NCI-H2171 treated with DMSO at 0.1 percent for 48 hours (cell line): ENCODE results near the gene TRABD.
A peak's percentile ranks its signal among the peaks of the same experiment; 100 is the strongest.
"Not testable (repeated sequence)": the region's sequence is repeated elsewhere in the genome, so short reads cannot be mapped to it uniquely, and the experiment has no call there.

Experiments
- DNase-seq: peaks from one replicate; lab custom pipeline; 2025; lab: John Stamatoyannopoulos, UW

The TRABD gene, protein sequence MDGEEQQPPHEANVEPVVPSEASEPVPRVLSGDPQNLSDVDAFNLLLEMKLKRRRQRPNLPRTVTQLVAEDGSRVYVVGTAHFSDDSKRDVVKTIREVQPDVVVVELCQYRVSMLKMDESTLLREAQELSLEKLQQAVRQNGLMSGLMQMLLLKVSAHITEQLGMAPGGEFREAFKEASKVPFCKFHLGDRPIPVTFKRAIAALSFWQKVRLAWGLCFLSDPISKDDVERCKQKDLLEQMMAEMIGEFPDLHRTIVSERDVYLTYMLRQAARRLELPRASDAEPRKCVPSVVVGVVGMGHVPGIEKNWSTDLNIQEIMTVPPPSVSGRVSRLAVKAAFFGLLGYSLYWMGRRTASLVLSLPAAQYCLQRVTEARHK

DNA sequence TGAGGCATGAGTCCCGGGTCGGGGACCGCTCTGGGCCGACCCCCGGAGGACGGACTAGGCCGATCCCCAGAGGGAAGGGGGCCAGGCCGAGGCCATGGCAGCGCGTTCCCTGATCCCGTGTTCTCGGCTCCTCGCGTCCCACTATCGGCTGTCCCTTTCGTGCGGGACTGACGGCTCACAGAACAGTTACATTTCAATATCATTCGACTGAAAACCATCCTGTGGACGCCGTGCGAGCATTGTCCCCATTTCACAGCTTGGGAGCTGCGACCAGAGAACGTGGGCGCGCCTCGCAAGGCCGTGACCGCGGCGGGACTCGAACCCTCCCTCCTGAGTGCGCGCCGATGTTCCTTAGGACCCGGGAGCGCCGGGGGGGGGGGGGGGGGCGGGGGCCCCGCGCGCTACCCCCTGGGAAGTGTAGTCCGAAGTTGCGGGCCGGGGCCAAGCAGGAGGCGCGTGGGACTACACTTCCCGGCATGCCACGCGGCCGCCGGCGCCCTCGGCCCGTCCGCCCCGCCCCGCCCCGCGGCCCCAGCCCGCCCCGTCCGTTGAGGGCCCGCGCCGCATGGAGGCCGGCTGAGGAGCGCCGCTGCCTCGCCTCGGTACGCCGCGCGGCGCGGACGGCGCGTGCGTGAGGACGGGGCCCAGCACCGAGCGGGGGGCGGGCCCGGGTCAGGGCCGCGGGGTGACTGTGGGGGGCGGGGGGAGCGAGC is at the start of gene TRABD:
Gene TRABD, plus strand, starts transcription at position 539 of the 713 bp plus-strand sequence. CDS start 7,148 bp downstream, outside the sequence.
- DNase-seq = peak; percentile 87

DNA sequence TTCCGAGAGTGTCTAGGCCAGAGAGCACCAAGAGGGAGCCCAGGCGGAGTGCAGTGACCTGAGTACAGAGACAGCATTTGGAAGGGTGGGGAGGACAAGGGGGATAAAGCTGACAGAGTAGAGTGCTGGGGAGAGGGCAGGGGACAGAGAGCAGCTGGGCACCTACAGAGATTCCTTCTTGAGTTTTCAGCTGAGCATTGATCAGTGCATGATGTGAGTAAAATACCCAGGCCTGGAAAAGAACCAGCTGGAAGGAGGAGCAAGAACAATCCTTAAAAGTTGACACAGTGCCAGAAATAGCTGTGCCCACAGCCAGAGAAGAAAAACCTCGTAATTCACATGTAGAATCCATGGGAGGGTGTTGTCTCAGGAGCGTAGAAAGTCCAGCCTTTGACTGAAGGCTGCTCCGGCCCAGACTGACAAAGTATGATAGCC is 49.1 kb upstream of the TRABD start:
- peak; percentile 67 for DNase-seq

DNA sequence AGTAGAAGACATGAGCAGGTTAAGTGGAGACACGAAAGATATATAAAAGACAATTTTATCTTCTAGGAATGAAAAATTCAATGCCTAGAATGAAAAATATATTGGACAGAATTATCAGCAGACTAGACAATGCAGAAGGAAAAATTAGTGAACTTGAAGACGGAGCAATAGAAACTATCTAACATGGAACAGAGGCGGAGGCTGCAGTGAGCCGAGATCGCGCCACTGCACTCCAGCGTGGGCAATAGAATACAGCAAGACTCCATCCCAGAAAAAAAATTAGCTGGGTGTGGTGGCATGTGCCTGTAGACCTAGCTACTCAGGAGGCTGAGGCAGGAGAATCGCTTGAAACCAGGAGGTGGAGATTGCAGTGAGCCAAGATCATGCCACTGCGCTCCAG is 48.4 kb upstream of the TRABD start:
- DNase-seq = not testable (repeated sequence)

DNA sequence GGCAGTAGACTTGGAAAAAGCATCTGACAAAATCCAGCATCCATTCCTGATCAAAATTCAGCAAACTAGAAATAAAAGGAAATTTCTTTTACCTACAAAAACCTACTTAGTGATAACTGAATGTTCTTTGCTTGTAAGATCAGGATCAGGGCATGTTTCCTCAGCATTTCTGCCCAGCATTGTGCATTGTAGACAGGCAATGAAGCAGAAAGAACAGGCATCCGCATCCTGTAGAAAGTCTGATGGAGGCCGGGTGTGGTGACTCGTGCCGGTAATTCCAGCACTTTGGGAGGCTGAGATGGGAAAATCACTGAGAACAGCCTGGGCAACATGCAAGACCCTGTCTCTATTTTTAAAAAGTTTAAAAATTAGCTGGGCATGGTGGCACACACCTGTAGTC is 47.7 kb upstream of the TRABD start:
- DNase-seq = no peak

DNA sequence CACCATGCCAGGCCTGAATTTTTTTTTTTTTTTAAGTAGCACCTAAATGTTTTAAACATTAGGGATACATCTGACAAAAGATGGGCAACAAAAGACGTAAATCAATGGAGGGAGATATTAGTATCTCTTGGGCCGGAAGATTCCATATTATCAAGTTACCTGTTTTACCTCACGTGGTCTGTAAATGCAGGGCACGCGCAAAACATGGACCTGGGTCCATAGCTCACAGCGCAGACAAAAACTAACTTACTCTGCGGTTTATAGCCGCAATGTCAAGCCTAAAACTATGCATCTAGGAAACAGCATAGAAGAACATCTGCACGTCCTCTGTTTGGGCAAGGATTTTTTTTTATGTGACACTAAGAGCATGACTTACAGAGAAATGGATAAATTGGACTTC is 46.7 kb upstream of the TRABD start:
- DNase-seq = peak; percentile 51

DNA sequence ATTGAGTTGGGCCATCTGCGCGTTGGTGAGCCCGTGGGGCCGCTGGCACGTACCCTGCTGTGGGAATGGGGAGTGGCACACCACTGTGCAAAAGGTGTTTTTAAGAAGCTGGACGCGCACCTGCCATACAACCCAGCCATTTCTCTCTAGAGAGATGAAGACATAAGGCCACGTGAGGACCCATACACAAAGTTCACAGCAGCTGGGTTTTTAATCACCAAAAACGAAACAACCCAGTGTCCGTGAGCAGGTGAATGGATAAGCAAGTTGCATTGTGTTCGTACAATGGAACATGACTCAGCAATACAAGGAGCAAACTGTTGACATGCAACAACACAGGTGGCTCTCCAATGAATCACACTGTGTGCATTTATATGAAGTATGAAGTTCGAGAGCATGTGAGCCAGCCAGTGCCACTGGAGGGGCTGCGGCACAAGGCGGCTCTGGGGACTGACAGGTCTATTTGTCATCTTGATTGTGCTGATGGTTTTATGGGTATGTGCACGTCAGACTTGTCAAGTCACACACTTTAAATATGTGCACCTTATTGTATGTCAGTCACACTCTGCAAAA is 45.8 kb upstream of the TRABD start:
- peak; percentile 90 for DNase-seq

DNA sequence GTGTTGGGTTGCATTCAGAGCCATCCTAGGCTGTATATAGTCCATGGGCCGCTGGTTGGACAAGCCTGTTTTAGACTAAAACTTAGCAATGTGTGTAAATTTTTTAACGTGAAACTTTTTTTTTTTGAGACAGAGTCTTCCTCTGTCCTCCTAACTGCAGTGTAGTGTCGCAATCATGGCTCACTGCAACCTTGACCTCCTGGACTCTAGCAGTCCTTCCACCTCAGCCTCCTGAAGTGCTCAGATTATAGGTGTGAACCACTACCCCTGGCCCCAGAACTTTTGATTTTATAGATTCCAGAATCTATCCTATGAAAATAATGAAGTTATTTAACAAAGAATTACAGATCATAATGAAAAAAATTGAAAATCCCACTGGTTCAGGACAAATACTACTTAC is 45.1 kb upstream of the TRABD start:
- DNase-seq = no peak

DNA sequence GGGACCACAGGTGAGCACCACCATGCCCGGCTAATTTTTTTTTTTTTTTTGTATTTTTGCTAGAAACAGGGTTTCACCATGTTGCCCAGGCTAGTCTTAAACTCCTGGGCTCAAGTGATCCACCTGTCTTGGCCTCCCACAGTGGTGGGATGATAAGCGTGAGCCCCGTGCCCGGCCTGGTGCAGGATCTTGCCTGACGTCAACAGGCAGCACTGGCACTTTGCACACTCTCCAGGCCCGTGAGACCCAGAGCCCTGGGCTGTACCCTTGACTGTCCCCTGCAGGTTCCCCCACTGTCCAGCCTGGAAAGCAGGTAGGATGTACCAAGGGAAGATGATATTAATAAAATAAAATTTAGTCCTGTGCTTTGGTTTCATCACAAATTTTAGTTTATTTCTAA is 44.3 kb upstream of the TRABD start:
- DNase-seq = no peak

DNA sequence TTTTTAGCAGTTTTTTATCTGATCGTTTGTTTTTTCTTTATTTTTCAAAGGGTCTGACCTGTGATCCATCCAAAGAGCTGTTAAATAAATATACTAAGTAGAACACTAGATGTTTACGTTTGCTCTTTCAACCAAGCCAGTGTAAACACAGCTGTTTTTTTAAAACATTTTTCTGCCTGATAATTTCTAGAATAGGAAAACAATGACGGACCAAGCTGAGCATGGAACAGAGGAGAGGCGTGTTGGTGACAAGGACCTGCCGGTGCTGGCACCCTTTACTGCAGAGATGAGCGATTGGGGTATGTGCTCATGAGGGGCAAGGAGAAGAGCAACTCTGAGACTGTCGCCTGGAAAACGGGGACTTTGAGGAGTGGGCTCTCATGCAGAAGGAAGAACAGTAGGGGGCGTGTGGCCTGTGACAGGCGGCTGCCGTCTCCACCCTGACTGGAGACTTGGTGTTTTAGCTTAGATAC is 43.8 kb upstream of the TRABD start:
- no peak for DNase-seq

DNA sequence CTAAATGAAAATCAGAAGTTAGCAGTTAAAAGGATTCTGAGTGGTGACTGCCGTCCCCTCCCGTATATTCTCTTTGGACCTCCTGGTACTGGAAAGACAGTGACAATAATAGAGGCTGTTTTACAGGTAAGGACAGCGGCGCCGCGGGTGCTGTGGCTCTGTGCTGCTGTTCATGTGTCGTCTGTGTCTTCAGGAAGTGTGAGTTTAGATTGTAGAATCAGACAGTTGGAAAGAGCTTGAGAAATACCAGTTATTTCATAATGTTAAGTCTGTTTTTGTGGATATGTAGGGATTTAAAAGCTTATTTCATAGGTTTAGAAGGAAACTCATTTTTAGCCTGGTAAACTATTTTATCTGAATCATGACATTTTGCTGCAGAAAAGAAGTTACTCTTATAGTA is 42.6 kb upstream of the TRABD start:
- no peak for DNase-seq

DNA sequence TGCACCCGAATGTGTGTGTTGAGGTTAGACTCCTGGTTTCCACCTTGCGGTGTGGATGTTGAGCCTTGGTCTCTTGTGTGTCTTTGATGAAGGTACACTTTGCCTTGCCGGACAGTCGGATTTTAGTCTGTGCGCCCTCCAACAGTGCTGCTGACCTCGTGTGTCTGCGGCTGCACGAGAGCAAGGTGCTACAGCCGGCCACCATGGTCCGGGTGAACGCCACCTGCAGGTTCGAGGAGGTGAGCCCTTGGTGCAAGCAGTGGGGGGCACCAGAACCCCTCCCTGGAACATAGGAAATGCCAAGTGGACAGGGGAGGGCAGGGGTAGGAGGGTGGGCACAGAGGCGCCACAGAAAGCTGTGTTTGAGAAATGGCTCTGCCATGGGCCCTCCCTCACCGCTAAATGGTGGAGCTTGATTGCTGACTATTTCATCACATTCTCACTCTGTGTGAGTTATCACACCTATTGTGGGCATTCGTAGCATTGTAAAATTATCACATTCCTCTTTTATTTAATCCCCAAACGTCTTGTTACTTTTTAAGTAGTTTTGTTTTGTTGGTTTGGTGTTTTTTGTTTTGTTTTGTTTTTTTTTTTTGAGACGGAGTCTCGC is 41.6 kb upstream of the TRABD start:
- no peak for DNase-seq

DNA sequence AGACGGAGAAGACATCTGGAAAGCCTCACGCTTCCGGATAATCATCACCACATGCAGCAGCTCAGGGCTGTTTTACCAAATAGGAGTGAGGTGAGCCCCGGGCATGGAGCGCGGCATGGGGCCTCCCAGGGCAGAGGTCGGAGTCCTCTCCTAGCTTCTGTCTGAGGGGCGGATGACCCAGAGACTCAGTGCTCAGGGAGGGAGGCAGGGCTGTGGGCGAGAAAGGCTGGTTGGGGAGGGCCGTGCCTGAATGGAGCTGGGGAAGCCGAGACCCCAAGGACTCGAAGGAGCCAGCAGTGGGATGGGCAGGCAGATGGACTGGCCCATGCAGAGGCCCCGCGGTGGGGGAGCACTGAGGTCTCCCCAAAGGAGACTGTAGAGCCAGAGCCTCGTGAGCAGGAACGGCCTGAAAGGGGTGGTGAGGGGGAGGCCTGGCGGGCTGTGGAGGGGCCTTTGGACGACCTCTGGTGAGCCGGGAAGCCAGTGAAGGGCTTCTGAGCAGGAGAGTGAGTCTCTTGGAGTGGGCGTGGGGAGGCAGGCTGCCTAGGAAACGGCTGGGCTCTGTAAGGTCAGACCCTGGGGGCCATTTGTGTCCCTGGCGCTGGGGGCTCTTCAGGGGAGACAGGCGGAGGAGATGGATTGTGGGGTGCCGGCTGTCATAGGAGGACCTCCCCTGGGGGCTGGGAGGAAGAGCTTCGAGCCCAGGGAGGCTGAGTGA is 39.8 kb upstream of the TRABD start:
- no peak for DNase-seq

DNA sequence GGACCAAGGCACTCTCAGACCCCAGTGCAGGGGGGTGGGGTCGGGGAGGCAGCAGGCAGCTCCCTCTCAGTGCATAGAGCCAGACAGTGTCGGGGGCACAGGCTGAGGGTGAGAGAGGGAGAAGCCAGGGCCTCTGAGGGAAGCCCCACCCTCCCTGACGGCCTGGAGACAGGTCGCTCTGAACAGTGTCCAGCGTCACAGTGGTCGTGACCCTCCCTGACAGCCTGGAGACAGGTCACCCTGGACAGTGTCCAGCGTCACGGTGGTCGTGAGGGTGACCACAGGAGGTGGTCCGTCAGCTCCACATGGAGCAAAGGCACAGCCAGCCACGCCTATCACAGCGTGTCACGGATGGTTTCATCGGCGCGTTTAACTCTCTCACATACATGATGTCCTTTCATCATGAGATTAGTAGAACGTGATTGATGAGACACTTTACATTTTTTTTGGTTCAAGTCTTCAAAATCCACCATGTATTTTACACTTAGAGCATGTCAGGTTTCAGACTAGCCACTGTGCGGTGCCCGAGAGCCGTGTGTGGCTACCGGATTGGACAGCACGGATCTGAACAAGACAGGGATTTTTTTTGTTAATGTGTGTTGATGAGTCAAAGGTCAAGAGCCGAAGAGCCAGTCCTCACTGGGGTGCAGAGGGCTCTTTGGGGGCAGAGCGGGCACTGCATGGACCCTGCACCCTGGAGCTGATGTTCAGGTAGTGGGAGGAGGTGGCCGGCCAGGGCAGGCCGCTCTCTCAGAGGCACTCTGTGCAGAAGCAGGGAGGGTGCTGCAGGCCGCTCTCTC is 39.1 kb upstream of the TRABD start:
- DNase-seq = no peak

DNA sequence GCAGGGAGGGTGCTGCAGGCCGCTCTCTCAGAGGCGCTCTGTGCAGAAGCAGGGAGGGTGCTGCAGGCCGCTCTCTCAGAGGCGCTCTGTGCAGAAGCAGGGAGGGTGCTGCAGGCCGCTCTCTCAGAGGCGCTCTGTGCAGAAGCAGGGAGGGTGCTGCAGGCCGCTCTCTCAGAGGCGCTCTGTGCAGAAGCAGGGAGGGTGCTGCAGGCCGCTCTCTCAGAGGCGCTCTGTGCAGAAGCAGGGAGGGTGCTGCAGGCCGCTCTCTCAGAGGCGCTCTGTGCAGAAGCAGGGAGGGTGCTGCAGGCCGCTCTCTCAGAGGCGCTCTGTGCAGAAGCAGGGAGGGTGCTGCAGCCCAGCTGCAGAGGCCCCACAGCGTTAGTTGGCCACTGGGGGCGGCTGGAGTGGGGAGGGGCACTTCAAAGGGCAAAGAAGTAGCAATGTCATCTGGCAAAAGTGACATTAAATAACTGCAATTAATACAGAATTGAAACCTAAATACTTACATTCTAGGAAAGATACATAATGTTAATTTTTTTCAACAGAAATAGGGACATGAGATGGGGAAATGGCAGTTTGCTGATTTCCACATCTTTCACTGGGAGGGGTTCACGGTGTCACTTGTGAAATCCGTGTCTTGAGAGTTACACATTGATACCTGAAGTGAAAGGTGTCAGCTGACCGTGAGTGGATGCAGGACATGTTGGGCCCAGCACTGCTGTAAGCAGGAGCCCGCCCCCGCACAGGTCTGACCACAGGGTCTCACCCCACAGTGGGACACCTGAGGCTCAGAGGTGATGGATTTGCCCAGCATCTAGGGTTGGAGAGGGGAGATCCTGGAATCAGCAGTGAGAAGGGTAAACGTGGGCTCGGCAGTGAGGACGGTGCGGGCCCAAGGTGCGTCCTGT is 38.2 kb upstream of the TRABD start:
- DNase-seq = not testable (repeated sequence)

DNA sequence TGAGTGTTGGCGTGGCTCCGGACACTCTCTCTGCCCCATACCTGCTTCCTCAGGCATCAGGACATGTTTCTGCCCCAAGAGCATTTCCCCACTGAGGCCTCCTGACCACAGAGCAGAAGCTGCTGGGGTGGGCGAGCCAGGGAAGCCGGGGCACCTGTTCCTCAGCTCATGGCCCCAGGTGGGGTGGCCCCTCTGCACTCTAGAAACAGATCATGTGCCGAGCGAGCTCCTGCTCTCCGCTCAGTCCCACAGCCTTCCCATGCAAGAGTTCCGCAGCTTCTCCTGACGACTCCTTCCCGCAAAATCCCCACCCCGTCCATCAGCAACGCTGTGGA is 37.6 kb upstream of the TRABD start:
- DNase-seq = no peak

DNA sequence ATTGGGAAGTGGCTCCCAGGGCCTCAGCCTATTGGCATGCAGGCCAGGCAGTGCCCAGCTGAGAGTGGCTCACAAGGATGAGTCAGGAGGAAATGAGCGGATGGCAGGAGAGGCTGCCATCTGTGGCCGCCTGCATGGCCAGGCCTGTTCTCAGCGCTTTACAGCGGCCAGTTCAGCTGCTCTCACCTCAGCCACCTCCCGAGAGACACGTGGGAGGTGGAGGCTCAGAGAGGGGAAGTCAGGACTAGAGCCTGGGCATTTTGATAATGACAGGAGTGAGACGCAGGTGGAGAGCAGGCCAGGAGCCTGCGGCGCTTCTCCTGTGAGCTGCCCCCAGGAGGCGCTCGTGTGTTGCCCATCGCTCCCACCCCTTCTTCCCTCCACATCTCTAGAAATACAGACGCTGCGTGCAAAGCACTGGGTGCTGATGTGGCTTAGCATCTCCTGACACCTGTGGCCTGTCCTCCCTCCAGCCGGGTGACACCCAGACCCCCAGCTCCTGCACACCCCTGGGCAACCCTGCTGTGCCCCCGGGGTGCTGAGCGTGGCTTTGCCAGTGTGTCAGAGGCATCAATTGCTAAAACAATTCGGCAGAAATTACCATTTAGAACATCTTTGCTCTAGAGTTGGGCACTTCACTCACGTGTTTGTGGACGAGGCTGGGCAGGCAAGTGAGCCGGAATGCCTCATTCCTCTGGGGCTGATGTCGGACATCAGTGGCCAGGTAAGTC is 36.6 kb upstream of the TRABD start:
- DNase-seq = peak; percentile 25

DNA sequence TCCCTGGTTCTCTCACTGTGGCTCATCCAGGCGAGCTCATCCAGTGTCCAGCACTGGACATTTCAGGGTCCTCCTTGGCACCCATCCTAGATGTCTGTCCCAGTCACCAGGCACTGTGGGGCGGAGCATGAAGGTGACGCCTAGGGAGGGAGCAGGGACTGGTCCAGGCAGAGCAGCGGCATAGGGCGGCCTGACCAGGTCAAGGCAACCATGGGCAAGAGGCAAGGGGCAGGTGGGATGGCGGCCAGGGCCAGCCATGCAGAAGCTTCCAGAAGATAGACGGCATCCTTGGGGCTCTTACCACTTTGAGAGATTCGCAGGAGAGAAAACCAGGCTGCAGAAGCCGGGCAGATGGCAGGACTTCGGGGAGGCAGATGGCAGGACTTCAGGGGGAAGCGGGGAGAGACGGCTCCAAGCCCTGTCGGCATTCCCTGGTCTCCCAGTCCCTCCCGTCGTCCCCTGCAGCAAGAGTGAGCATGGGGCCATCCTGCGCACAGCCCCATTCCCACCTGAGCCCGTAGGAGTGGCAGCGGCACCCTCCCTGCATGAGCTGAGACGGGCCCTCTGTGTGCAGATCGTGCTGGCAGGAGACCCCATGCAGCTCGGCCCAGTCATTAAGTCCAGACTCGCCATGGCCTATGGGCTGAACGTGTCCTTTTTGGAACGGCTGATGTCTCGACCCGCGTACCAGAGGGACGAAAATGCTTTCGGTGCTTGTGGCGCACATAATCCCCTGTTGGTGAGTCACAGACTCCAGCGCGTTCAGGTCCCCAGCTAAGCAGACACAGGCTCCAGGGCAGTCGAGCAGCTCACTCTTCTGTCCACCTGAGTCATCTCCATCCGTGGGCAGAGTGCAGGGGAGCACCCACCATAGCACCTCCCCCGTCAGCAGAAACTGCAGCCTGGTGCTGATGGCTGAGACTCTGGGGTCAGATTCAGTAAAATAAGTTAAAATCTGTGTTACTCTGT is 35.3 kb upstream of the TRABD start:
- DNase-seq = peak; percentile 78
